Lung microvascular endothelial cell (primary cell): ENCODE results near the gene ASIC4. TPM values are rescaled to one million over a fixed set of nuclear protein-coding genes. Genes with fewer than 3 reads are reported as not detected.

ENCODE experiments used
- DNase-seq, 2 donors: peaks; one replicate each; pipeline versions ENCODE4 v3.0.0 to v3.0.0-alpha.2; 2010; ENCODE audit warnings: low read depth in 2 of 2
- total RNA-seq: library from RNA; depleted of rRNA; stranded (reverse); fragments of >200 nt; gene quantifications from 2 replicates; pipeline ENCODE4 v1.2.1, GENCODE V29; 2014

ASIC4 gene
- total RNA-seq, 1 donor from 2014 or later, result not detected

DNA sequence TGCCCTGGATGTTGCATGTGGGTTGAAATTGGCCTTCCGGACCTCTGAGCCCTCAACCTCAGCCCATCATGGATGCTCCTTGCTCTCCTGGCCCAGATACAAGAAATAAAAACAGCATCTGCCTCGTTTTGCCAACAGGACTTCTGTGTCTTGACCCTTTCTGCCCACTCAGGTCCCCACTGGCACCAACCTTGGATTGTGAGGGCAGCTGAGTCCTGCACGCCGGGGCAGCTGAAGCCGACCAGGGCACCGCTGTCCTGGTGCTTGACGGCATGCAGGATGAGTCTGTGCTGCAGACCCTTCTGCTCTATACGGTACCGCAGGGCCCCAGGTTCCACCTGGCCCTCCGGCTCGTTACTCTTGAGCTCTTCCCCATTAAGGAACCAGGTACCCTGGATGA lies 52.4 kb downstream of the ASIC4 start:
- DNase-seq, result no peak

DNA sequence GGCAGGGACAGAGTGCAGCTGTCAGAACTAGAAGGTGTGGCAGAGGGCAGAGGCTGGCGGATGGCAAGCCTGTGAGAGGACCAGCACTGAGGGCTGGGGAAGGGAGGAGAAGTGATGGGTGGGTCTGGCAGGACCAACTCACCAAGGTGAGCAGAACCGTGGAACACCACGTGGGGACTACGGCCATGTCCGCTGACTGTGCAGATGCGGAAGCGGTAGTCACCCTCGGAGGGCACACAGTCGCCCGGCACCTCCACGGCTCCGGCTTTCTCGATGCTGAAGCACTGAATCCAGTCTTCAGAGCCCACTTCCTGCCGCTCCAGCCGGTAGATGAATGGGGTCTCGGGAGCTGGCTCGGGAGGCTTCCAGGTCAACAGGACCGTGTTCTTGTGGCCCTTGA lies 52.8 kb downstream of the ASIC4 start:
- no peak for DNase-seq

DNA sequence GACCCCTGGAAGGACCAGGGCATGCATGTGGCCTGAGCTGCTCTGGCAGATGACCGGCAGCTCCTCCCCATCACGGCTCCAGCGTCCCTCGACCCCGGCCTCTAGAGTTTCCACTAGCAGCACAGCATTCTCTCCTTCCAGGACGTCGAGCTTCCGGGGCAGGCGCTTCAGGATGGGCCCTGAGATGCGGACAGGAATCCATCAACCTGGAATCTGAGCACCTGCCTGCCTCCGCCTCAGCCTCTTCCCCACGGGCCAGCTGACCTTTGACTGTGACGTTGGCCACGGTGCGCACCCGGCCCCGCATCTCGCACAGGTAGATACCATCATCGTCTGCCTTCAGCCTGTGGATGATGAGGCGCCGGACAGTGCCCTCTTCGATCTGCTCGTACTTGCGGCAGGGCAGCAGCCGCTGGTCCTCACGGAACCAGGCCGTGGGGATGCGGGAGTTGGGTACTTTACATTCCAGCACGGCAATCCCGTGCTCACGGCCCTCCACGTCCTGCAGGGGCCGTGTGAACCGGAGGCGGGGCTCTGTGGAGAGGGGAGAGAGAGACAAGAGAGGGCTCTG lies 53.6 kb downstream of the ASIC4 start:
- no peak for DNase-seq

DNA sequence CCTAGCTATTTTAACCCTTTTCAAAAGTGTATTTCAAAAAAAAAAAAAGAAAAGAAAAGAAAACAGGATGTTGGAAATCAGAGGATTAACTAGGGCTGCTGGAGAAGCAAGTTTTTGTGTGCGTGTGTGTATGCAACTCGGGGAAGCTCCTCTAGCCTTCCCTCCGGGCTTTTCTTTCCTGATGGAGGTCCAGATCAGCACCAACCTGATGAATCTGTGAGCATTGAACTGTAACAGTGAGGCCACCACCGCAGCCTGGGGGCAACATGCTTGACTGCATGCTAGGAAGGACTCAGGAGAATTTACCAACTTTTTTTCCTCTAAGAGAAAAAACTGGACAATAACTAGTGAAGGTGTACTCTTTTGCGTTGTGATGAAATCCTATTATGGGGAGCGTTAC lies 54.8 kb downstream of the ASIC4 start:
- DNase-seq, result no peak

DNA sequence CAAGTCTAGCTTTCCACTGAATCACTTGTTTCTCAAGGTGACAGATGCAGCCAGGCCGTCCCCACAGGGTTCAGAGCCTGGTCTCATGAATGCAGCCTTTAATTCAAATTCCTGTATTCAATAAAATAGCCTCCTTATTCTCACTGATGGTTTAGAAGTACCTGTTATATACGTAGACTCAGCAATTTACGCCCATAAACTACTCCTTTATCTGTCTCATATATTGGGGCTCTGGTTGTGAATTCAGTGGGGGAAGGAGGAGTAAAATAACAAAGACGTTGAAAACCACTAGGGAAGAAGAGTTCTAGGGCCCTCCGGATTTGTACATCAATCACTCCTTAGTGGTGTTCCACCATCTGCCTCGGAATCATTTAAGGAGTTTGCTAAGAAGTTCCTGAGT lies 55.4 kb downstream of the ASIC4 start:
- DNase-seq, result no peak

DNA sequence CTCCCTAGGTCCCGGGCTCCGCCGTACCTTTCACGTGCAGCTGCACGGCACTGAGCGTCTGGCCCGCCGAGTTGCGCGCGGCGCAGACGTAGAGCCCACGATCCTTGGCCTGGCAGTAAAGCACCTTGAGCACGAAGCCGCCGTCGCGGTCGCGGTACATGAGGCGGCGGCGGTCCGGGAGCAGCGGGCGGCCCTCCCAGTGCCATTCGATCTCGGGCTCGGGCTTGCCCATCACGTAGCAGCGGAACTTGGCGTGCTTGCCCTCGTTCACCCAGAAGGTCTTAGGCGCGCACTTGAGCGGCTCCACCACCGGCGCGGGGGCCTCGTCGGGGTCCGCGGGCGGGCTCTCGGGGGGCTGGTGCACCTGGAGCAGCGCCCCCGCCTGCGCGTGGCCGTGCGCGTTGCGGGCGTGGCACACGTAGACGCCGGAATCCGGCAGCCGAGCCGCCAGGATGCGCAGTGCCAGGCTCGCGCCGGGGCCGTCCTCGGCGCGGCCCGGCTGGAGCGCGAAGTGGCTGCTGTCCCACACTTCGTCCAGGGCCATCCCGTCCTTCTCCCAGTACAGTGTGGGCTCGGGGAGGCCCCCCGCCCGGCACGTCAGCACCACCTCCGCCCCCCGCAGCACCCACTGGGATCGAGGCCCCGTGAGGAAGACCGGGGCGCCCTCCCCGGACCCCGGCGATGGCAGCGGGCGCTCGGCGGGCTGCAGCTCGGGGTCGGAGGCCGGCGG lies 56.1 kb downstream of the ASIC4 start:
- peak; percentile 19 to 54 for DNase-seq

DNA sequence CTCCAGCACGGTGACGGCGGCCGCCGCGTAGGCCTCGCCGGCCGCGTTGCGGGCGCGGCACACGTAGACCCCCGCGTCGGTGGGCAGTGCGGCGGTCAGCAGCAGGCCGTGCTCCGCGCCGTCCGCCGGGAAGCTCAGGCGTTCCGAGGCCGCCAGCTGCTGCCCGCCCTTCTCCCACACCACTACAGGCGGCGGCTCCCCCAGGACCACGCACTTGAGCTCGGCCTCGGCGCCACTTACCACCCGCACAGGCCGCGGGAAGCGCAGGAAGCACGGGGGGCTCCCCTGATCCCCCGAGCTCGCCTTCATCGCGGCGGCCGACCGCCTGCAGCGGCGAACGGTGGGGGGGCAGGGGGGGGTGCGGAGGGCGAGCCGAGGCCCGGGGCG lies 56.6 kb downstream of the ASIC4 start:
- peak; percentile 32 to 50 for DNase-seq

DNA sequence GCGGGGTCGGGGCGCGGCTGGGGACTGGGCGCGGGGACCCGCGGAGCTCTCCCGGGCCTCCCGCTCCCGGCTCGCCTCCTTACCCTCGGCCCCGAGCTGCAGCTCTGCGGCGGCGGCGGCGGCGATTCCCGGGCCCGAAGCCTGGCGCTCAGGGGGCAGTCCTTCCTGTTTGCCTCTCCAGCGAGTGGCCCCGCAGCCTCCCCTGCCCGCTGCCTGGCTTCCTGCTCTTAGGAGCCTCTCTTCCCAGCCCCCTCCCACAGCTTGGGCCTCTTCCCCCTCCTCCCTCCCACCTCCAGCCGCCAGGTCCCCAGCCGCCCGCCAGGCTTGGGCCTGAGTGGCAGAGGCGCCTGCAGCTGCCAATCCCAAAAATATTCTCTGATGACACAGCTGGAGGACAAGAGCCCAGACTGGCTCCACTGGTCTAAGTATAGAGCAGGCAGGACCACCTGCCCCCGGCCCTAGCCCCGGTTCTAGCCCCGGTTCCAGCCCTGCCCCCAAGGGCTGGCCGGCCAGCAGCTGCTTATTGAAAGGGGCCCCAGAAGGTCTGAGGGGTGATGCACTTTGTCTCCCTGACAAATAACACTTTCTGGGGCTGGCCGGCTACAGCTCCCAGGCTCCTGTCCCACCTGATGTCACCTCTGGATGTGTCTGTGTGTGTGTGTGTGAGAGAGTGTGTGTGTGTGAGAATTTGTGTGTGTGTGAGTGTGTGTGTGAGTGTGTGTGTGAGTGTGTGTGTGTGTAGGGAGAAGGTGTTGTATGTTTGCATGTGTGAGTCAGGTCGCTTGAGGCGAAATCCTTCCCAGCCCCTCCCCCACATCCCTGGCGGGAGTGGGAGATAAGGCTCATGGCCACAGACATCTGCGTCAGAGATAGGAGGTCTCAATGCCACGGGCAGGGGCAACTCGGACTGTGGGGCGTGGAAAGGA lies 57.3 kb downstream of the ASIC4 start, which contains the start of gene OBSL1:
TSS of gene OBSL1 (minus strand) at position 229 of the 926 bp plus-strand sequence. CDS start 307 bp downstream, outside the sequence.
- DNase-seq, result peak; percentile 39 to 71

DNA sequence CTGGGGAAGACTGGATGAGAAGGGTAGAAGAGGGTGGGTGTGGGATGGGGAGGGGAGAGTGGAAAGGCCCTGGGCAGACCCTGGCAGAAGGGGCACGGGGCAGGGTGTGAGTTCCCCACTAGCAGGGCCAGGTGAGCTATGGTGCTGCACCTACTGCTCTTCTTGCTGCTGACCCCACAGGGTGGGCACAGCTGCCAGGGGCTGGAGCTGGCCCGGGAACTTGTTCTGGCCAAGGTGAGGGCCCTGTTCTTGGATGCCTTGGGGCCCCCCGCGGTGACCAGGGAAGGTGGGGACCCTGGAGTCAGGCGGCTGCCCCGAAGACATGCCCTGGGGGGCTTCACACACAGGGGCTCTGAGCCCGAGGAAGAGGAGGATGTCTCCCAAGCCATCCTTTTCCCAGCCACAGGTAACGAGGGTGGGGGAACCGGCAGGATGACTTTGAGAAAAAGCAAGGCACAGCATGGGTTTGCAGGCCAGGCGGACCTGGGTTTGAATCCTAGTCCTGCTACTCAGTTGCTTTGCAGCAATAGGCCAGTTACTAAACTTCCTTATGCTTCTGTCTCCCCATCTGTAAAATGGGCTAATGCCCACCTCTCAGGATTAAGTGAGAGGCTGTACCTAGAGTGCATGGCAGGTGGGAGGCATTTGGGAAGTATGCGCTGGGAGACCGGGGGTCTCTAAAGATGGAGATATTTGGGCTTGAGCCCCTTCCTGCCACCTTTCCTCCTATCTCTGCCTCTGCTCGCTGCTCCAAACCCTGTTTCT lies 58.1 kb downstream of the ASIC4 start, which contains the start of gene INHA:
TSS of gene INHA (plus strand) at position 74 of the 765 bp plus-strand sequence. CDS start at position 139, 65 bp downstream.
- DNase-seq, result no peak

DNA sequence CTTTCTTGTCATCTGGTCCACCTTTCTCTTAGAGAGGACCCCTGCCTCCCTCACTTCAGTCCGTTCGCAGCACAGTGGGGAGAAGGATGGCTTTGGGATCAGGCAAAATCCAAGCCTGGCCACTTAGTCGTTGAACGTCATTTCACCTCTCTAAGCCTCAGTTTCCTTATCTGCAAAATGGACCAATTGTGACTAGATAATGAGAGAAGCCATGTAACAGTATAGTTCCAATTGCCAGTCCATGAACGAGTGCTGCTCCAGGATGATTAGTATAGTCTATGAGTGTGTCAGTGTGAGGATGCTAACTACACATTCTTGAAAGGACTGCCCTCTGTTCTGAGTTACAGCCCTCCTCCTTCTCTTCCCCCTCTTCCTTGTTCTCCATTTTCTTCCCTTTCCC lies 58.9 kb downstream of the ASIC4 start:
- DNase-seq, result no peak

DNA sequence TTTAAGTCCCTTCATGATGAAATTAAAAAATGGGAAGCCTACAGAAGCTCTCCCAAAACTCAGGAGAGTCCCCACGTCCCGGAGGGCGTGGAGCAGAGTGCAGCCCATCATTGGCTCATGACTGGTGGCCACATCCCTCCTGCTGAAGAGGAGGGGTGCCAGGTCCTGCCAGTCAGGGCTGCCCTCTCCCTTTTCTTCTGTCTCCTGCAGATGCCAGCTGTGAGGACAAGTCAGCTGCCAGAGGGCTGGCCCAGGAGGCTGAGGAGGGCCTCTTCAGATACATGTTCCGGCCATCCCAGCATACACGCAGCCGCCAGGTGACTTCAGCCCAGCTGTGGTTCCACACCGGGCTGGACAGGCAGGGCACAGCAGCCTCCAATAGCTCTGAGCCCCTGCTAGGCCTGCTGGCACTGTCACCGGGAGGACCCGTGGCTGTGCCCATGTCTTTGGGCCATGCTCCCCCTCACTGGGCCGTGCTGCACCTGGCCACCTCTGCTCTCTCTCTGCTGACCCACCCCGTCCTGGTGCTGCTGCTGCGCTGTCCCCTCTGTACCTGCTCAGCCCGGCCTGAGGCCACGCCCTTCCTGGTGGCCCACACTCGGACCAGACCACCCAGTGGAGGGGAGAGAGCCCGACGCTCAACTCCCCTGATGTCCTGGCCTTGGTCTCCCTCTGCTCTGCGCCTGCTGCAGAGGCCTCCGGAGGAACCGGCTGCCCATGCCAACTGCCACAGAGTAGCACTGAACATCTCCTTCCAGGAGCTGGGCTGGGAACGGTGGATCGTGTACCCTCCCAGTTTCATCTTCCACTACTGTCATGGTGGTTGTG lies 60.4 kb downstream of the ASIC4 start:
- DNase-seq, result no peak

DNA sequence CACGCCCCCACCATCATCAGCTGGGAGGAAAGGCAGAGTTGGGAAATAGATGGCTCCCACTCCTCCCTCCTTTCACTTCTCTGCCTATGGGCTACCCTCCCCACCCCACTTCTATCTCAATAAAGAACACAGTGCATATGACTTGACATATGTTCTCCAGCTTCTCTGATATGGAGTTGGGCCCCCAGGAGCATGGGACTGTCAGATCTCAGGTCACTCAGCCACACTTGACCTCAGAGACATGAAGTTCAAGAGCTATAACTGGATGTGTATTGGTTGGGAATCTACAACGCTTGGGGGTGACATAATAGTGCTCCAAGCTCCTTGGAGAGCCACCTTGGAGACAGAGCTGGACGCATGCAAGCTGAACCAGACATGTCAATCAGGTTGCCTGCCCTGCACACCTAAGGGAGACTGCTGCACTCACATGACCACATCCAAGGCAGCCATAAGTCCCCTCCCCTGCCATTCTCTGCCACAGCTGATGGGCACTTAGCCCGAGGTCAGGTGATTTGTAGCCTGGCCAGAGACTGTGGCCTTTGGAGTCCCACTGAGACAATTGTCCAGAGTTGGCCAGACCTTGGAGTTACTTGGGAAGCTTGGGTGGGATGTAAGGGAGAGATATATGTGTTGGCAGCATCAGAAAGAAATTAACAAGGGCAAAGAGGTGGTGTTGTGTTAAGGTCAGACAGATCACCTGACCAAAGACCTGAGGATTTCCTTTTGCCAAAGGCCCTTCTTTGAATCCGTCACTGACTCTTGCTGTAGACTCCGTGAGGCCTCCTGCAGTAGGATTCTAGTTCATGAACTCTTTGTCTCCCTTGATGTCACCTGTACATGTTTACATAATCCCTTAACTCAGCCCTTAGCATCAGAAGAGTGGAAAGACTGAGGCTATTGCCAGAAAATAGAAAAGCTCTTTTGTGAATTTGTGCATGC lies 61.6 kb downstream of the ASIC4 start:
- DNase-seq, result no peak

DNA sequence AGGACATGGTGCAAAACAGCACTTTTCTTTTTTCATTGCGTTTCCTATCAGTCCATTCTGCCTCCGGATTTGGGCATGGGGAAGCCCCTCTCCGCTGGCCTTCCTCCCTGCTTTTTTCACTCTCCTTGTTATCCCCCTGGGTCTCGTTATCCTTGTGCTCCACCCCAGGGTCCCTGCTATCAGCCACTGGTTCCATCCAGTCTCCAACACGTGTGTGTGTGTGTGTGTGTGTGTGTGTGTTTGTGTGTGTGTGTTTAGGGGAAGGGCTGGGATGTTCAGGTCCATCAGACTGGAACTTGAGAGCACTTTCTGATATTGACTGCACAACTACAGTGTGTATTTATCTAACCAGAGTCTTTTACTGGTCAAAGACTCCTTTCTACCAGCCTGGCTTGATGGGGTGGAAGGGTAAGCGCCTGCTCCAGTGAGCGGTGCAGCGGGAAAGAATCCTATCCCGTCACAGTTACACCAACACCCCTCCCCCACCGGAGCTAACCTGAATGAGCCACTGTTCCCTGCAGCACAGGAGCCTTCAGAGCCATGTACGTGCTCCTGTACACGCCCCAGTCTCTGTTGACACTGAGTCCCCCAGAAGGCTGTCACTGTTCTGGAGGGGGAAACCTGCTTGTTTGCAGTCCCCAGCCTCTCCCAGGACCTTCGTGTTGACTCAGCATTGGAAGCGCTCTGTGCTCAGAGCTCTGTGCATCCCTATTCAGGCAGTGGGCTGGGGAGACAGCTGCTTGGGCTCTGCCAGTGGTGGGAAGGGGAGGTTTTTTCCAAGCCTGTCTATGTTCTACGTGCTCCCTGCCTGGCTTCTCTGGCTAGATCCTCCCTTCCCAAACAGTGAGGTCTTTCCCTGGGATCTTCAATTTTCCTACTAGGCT lies 62.5 kb downstream of the ASIC4 start:
- no peak for DNase-seq

DNA sequence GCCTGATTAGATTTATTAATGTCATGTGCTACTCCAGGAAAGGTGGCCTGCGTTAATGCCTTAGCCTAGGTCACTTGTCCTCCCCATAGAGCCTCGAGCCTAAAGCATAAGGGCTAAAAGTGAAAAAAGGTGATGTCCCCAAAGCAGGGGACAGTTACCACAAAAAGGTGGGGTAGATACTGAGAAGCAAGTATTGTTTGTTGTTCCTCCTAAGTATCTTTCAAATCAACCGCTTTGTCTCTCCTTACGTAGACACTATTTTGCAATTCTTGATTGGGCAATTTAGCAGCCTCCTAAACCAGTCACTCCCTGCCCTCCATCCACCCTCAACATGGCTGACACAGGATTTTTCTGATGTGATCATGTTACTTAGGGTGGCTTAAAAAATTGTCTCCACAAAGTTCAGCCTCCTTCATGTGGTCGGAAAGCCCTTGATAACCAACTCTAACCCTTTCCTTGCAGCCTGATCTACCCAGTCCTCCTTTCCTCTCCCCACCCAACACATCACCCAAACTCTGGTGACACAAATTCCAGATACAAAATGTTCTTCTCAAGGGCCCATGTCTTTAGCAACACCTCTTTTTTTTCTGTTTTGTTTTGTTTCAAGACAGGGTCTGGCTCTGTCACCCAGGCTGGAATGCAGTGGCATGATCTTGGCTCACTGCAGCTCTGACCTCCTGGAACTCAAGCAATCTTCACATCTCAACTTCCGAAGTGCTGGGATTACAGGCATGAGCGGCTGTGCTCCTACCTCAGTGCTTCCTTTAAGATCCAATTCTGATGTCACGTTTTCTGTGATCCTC lies 64.7 kb downstream of the ASIC4 start:
- no peak for DNase-seq

DNA sequence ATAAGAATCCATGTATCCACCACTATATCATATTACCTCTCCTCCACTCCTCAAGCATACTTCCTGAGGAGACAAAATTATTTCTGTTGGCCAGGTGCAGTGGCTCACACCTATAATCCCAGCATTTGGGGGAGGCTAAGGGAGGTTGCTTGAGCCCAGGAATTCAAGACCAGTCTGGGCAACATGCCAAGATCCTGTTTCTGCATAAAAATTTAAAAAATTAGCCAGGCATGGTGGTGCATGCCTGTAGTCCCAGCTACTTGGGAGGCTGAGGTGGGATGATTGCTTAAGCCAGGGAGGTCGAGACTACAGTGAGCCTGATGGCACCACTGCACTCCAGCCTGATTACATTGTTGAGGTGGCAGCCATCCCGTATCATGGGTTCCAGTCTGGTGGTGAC lies 67.1 kb downstream of the ASIC4 start:
- no peak for DNase-seq
